Mammary epithelial cell (primary cell): ENCODE measurements around the gene ACSF3.

Source experiments
- CTCF ChIP-seq, 2 donors: IDR thresholded peaks in 1 of 2; conservative IDR thresholded peaks in 1 of 2; 2 replicates each; pipeline ENCODE4 v1.5.1; 2011 to 2012; ENCODE audit warnings: inconsistent platforms in 2 of 2, low read length in 2 of 2, mild to moderate bottlenecking in 2 of 2, control low read depth in 1 of 2, low read depth in 1 of 2; ENCODE audit not compliant: insufficient read depth in 1 of 2; ENCODE audit errors: extremely low read depth in 1 of 2
- EZH2 ChIP-seq: IDR thresholded peaks from 2 replicates; pipeline ENCODE4 v1.6.1; 2012; ENCODE audit warnings: low read length, inconsistent platforms, borderline replicate concordance

- TF ChIP-seq EZH2 = no peak
- TF ChIP-seq CTCF (conservative IDR thresholded peaks at IDR 0.05 in 1 of 2, IDR thresholded peaks at IDR 0.05 in 1 of 2; ENCODE audit: extremely low read depth in 1 of 2, insufficient read depth in 1 of 2, low read depth in 1 of 2, low read length in 2 of 2) = no peak
Measured at GRCh38 chr16:89195521-89196171, 102.0 kb downstream of the ACSF3 start.
